Naive thymus-derived CD8-positive, alpha-beta T cell (primary cell): Measurements from ENCODE around the gene GRIK4. TPM values are rescaled to one million over a fixed set of nuclear protein-coding genes. Genes with fewer than 3 reads are reported as not detected.

Source experiments
- ATAC-seq, 2 donors: fragments of 150-1000 bp; cut with Tn5 transposase in 1 of 2; sonication (Bioruptor Pico), chemical (Tn5 transposase) in 1 of 2; 1 replicate in 1 of 2; 2 replicates in 1 of 2; pipeline ENCODE4 v1.10.0; 2021; ENCODE audit warnings: mild to moderate bottlenecking in 2 of 2, moderate library complexity in 2 of 2
- POLR2A ChIA-PET: fragments of 350-600 bp; sonication (Branson Sonifier 250); formaldehyde crosslinking; loops from one replicate; lab custom pipeline; 2021; ENCODE audit warnings: antibody characterized with exemption; lab: Charles Lee
- DNase-seq, 10 donors: peaks; one replicate each; pipeline versions ENCODE4 v3.0.0 to v3.0.0-alpha.2; 2020 to 2022
- H3K27ac Mint-ChIP-seq, 10 donors: one replicate each; pipeline ENCODE4 v1.8.0; 2020 to 2022; ENCODE audit warnings: mild to moderate bottlenecking in 10 of 10, mixed read lengths in 10 of 10, moderate library complexity in 4 of 10, inconsistent platforms in 1 of 10
- H3K27me3 Mint-ChIP-seq, 5 donors: one replicate each; pipeline ENCODE4 v1.8.0; 2021 to 2022; ENCODE audit warnings: mixed read lengths in 5 of 5
- H3K36me3 Mint-ChIP-seq, 3 donors: one replicate each; pipeline ENCODE4 v1.8.0; 2020 to 2022; ENCODE audit warnings: mixed read lengths in 3 of 3, mild to moderate bottlenecking in 2 of 3, inconsistent platforms in 1 of 3
- H3K4me1 Mint-ChIP-seq, 4 donors: one replicate each; pipeline ENCODE4 v1.8.0; 2021 to 2022; ENCODE audit warnings: mixed read lengths in 4 of 4
- H3K4me3 Mint-ChIP-seq, 10 donors: one replicate each; pipeline ENCODE4 v1.8.0; 2020 to 2022; ENCODE audit warnings: mild to moderate bottlenecking in 10 of 10, mixed read lengths in 10 of 10, moderate library complexity in 6 of 10, inconsistent platforms in 1 of 10
- H3K9me3 Mint-ChIP-seq, 9 donors: one replicate each; pipeline ENCODE4 v1.8.0; 2020 to 2022; ENCODE audit warnings: mixed read lengths in 9 of 9, mild to moderate bottlenecking in 3 of 9, inconsistent platforms in 1 of 9, moderate library complexity in 1 of 9
- polyA plus RNA-seq, 3 donors: library from polyadenylated mRNA; unstranded; fragments of 300-500 nt; fragmentation: Illumina TruSeq; gene quantifications; one replicate each; pipeline ENCODE4 v1.2.3, GENCODE V29; 2021
- total RNA-seq, 8 experiments: library from RNA in 2 of 8; stranded (reverse) in 2 of 8; gene quantifications; one replicate each; pipeline ENCODE4 v1.2.3 and lab custom pipeline; 2021 to 2026

Gene GRIK4
- total and polyA plus RNA-seq, 5 experiments from 2014 or later, result not detected

- H3K27ac Mint-ChIP-seq, result no peak overlapping the region
- no peak overlapping the region for H3K4me3 Mint-ChIP-seq
- ATAC-seq, result no peak
- no peaks in the 10 kb centered on the region for H3K4me1 Mint-ChIP-seq
- no peaks in the 10 kb centered on the region for H3K9me3 Mint-ChIP-seq
- H3K36me3 Mint-ChIP-seq, result no peaks in the 10 kb centered on the region
- no peak for DNase-seq
- H3K27me3 Mint-ChIP-seq, result peaks cover 3 to 17% (median 11%) of the 10 kb centered on the region in 5 donors
- POLR2A ChIA-PET, result no interaction called here
These were observed 406.2 kb downstream of the GRIK4 start for GRCh38 chr11:120917559-120918239.

DNA sequence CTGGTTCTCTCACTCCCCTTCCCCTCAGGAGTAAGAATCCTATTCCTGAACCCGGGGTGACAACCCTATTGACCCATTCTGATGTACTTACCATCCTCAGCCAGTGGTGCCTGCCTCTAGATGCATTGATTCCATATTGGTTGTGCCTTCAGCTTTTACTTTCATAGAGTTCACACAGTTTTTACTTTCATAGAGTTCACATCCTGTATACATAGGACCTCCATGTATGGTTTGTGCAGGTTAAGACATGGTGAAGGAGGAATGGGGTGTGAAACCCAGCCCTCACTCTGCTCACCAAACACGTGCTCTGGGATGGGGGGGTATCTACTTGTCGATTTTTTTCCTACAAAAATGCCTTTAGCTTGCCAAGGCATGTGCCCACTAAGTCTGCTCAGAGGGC, 406.7 kb downstream of the GRIK4 start:
- no peak for ATAC-seq
- Mint-ChIP-seq H3K9me3 (no peaks in the 10 kb centered on the region), H3K27me3 (peaks cover 3 to 16% (median 11%) of the 10 kb centered on the region in 5 donors), H3K27ac (peak overlapping the region in 1 of 10 donors; percentile 41), H3K4me1 (no peaks in the 10 kb centered on the region), H3K36me3 (no peaks in the 10 kb centered on the region), H3K4me3 (no peak overlapping the region)
- no peak for DNase-seq
- POLR2A ChIA-PET, result no interaction called here

- no peak for ATAC-seq
- no peak overlapping the region for H3K27ac Mint-ChIP-seq
These were observed 407.5 kb downstream of the GRIK4 start for GRCh38 chr11:120919045-120919444.

GRCh38 chr11:120919566-120919965, 408.0 kb downstream of the GRIK4 start:
- H3K27ac Mint-ChIP-seq, result no peak overlapping the region
- POLR2A ChIA-PET, result no interaction called here
- no peaks in the 10 kb centered on the region for H3K9me3 Mint-ChIP-seq
- no peak overlapping the region for H3K4me3 Mint-ChIP-seq
- no peaks in the 10 kb centered on the region for H3K36me3 Mint-ChIP-seq
- H3K27me3 Mint-ChIP-seq, result peaks cover under 1 to 11% (median 8%) of the 10 kb centered on the region in 5 donors
- ATAC-seq, result no peak
- H3K4me1 Mint-ChIP-seq, result no peaks in the 10 kb centered on the region
- DNase-seq, result no peak

More at GRCh38 chr11:120919045-120919444, 407.5 kb downstream of the GRIK4 start:
- Mint-ChIP-seq H3K4me3 (no peak overlapping the region), H3K36me3 (no peaks in the 10 kb centered on the region), H3K27me3 (peaks cover 3 to 16% (median 11%) of the 10 kb centered on the region in 5 donors), H3K4me1 (no peaks in the 10 kb centered on the region), H3K9me3 (no peaks in the 10 kb centered on the region)
- no peak for DNase-seq
- POLR2A ChIA-PET, result no interaction called here

DNA sequence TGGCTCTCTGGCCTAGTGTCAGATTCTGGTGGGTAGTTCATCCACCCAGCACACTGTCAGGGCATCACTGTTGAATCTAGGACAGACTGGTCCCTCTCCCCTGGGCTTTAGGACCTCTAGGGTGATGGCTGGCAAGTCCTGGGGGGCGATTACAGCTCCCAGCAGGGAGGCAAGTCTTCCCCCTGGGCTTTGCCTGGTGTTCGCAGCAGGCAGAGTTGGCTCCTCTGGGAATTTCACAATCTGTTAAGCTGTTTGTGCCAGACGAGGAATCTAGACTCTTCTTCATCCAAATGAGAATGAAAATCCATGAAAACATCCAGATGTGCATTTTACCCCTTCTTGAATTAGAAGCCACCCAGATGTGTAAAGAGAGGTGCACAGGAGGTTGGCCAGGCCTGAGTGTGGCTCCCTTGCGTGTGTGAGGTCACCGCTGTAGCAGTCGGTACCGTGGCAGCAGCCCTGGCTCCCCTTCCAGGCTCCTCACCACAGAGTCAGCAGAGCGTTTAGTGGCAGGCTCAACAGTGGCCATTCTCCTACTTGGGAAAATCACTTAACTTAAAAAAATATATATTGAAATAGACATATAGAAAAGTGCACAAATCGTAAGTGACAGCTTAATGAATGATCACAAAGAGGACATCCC, 412.4 kb downstream of the GRIK4 start:
- Mint-ChIP-seq H3K27me3 (peaks cover 0 to 5% (median 2%) of the 10 kb centered on the region in 5 donors), H3K4me3 (no peak overlapping the region), H3K4me1 (no peaks in the 10 kb centered on the region), H3K9me3 (no peaks in the 10 kb centered on the region), H3K27ac (no peak overlapping the region), H3K36me3 (no peaks in the 10 kb centered on the region)
- DNase-seq (no peak), ATAC-seq (no peak)
- POLR2A ChIA-PET, result no interaction called here

DNA sequence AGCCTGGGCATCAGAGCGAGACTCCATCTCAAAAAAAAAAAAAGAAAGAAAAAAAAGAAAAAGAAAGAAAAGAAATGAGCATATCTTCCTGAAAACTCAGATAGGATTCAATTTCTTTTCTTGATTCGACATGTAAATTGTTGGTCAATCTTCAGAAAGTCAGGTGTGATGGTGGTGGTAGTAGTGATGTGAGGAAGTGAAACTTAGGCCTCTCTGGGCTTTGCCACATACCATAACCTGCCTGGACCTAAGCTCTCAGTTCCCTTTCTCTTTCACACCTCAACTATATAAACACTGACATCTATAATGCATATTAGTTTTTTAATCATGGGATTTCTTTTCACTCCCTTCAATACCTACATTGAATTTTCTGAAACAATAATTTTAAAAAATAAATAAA, 414.4 kb downstream of the GRIK4 start:
- no peaks in the 10 kb centered on the region for H3K9me3 Mint-ChIP-seq
- H3K36me3 Mint-ChIP-seq, result no peaks in the 10 kb centered on the region
- H3K27me3 Mint-ChIP-seq, result peaks cover under 1 to 8% (median 3%) of the 10 kb centered on the region in 5 donors
- no peaks in the 10 kb centered on the region for H3K4me1 Mint-ChIP-seq
- no peak overlapping the region for H3K27ac Mint-ChIP-seq
- ATAC-seq (no peak), DNase-seq (no peak)
- H3K4me3 Mint-ChIP-seq, result no peak overlapping the region
- POLR2A ChIA-PET, result no interaction called here

- H3K27ac Mint-ChIP-seq, result no peak overlapping the region
- no peaks in the 10 kb centered on the region for H3K36me3 Mint-ChIP-seq
- ATAC-seq (no peak), DNase-seq (no peak)
- POLR2A ChIA-PET, result no interaction called here
- no peaks in the 10 kb centered on the region for H3K9me3 Mint-ChIP-seq
- H3K27me3 Mint-ChIP-seq, result peaks cover 5 to 30% (median 10%) of the 10 kb centered on the region in 5 donors
- no peaks in the 10 kb centered on the region for H3K4me1 Mint-ChIP-seq
- no peak overlapping the region for H3K4me3 Mint-ChIP-seq
These were observed 417.1 kb downstream of the GRIK4 start for GRCh38 chr11:120928627-120929026.

GRCh38 chr11:120929090-120929489, 417.5 kb downstream of the GRIK4 start:
- Mint-ChIP-seq H3K36me3 (no peaks in the 10 kb centered on the region), H3K9me3 (no peaks in the 10 kb centered on the region)
- POLR2A ChIA-PET, result interaction anchor here (0.6 kb wide), 1 partner anchor 76 kb away, joined by 3 read pairs; no protein-coding TSS in a partner anchor

GRCh38 chr11:120929664-120930154, 418.2 kb downstream of the GRIK4 start:
- H3K4me3 Mint-ChIP-seq, result no peak overlapping the region
- POLR2A ChIA-PET, result interaction anchor here (0.6 kb wide), 1 partner anchor 77 kb away, joined by 3 read pairs; no protein-coding TSS in a partner anchor

More at GRCh38 chr11:120929090-120929489, 417.5 kb downstream of the GRIK4 start:
- Mint-ChIP-seq H3K27me3 (peaks cover 5 to 30% (median 11%) of the 10 kb centered on the region in 5 donors), H3K27ac (peak overlapping the region in 1 of 10 donors; percentile 60), H3K4me1 (no peaks in the 10 kb centered on the region), H3K4me3 (no peak overlapping the region)
- ATAC-seq, result no peak
- DNase-seq, result no peak

DNA sequence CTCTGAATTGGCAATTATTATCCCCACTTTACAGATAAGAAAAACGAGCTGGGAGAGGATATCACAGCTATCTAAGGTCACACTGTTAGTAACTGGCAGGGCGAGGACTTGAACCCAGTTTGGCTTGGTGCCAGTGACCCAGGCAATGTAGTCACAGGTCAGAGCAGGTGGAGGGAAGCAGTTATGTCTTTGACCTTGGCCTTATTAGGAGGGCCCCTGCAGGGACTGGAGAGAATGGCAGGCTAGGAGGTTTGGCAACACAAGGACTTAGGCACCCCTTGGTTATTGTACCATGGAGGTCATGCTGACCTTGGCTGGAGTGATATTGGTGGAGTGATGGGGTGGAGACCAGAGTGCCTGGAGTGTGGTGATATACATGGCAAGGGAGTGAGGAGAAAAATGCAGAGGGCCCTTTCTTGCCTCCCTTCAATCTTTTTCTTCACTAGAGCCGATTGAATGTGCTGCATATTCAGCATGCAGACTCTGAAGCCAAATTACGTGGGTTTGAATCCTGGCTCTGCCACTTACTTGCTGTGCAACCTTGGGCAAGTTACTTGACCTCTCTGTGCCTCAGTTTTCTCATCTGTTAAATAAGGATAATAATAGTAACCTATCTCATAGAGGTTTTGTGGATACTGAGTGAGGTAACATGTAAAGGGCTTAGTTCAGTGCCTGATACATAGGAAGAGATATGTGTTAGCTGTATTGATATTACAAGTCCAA, 419.7 kb downstream of the GRIK4 start:
- H3K36me3 Mint-ChIP-seq, result no peaks in the 10 kb centered on the region
- H3K9me3 Mint-ChIP-seq, result no peaks in the 10 kb centered on the region
- ATAC-seq, result no peak
- no peak overlapping the region for H3K27ac Mint-ChIP-seq
- DNase-seq, result no peak
- no peaks in the 10 kb centered on the region for H3K4me1 Mint-ChIP-seq
- POLR2A ChIA-PET, result no interaction called here
- H3K4me3 Mint-ChIP-seq, result no peak overlapping the region
- H3K27me3 Mint-ChIP-seq, result peaks cover 5 to 30% (median 21%) of the 10 kb centered on the region in 5 donors

More at GRCh38 chr11:120929664-120930154, 418.2 kb downstream of the GRIK4 start:
- H3K27ac Mint-ChIP-seq, result no peak overlapping the region
- no peaks in the 10 kb centered on the region for H3K36me3 Mint-ChIP-seq
- peaks cover 5 to 30% (median 15%) of the 10 kb centered on the region in 5 donors for H3K27me3 Mint-ChIP-seq
- no peaks in the 10 kb centered on the region for H3K4me1 Mint-ChIP-seq
- no peaks in the 10 kb centered on the region for H3K9me3 Mint-ChIP-seq
- ATAC-seq, result peak in 1 of 2 donors; percentile 43
- DNase-seq, result peak in 6 of 10 donors; percentile 10 to 34 (median 26)

- Mint-ChIP-seq H3K27ac (no peak overlapping the region), H3K9me3 (no peaks in the 10 kb centered on the region), H3K27me3 (peaks cover 5 to 30% (median 22%) of the 10 kb centered on the region in 5 donors), H3K36me3 (no peaks in the 10 kb centered on the region), H3K4me3 (no peak overlapping the region), H3K4me1 (no peaks in the 10 kb centered on the region)
- DNase-seq, result no peak
- POLR2A ChIA-PET, result no interaction called here
- ATAC-seq, result no peak
These were observed 420.9 kb downstream of the GRIK4 start for GRCh38 chr11:120932305-120932915.

- ATAC-seq (no peak), DNase-seq (no peak)
- Mint-ChIP-seq H3K27me3 (peaks cover 11 to 46% (median 40%) of the 10 kb centered on the region in 5 donors), H3K4me1 (no peaks in the 10 kb centered on the region), H3K27ac (peak overlapping the region in 1 of 10 donors; percentile 19), H3K9me3 (no peaks in the 10 kb centered on the region), H3K4me3 (no peak overlapping the region), H3K36me3 (no peaks in the 10 kb centered on the region)
- POLR2A ChIA-PET, result no interaction called here
These were observed 424.8 kb downstream of the GRIK4 start for GRCh38 chr11:120936356-120936755.
